H9 (cell line): ENCODE data around the gene GRAMD1B. TPM values are rescaled to one million over a fixed set of nuclear protein-coding genes. Genes with fewer than 3 reads are reported as not detected.

Experiments
- DNase-seq: peaks from one replicate; pipeline ENCODE4 v3.0.0-alpha.2; 2017
- H2AFZ ChIP-seq: one replicate; pipeline ENCODE4 v1.6.1; 2013; ENCODE audit warnings: mild to moderate bottlenecking, low read length, control low read depth, moderate library complexity
- H2AK5ac ChIP-seq: 2 replicates; pipeline ENCODE4 v1.6.1; 2013; ENCODE audit warnings: low read length, control low read depth, mixed read lengths; ENCODE audit not compliant: insufficient read length
- H2BK120ac ChIP-seq: one replicate; pipeline ENCODE4 v1.6.1; 2013; ENCODE audit warnings: low read depth, mild to moderate bottlenecking, low read length, control low read depth, inconsistent platforms; ENCODE audit not compliant: poor library complexity, severe bottlenecking
- H2BK12ac ChIP-seq: 2 replicates; pipeline ENCODE4 v1.6.1; 2013; ENCODE audit warnings: low read length, control low read depth, mixed read lengths, low read depth; ENCODE audit not compliant: insufficient read length
- H2BK15ac ChIP-seq: 2 replicates; pipeline ENCODE4 v1.6.1; 2013; ENCODE audit warnings: low read depth, low read length, control low read depth
- H2BK20ac ChIP-seq: one replicate; pipeline ENCODE4 v1.6.1; 2013; ENCODE audit warnings: low read depth, mild to moderate bottlenecking, low read length, control low read depth, inconsistent platforms; ENCODE audit not compliant: poor library complexity, severe bottlenecking
- H2BK5ac ChIP-seq: 2 replicates; pipeline ENCODE4 v1.6.1; 2013; ENCODE audit warnings: low read length, control low read depth, mixed read lengths; ENCODE audit not compliant: insufficient read length
- H3K14ac ChIP-seq: 2 replicates; pipeline ENCODE4 v1.6.1; 2013; ENCODE audit warnings: low read length, control low read depth; ENCODE audit not compliant: insufficient read depth
- H3K18ac ChIP-seq: 2 replicates; pipeline ENCODE4 v1.6.1; 2013; ENCODE audit warnings: low read depth, mild to moderate bottlenecking, mixed read lengths, low read length, control low read depth; ENCODE audit not compliant: insufficient read length
- H3K23ac ChIP-seq: 2 replicates; pipeline ENCODE4 v1.6.1; 2013; ENCODE audit warnings: low read length, control low read depth, mixed read lengths, low read depth; ENCODE audit not compliant: insufficient read length
- H3K23me2 ChIP-seq: 2 replicates; pipeline ENCODE4 v1.6.1; 2013; ENCODE audit warnings: low read depth, mild to moderate bottlenecking, mixed read lengths, low read length, control low read depth; ENCODE audit not compliant: insufficient read length, poor library complexity, severe bottlenecking
- H3K27ac ChIP-seq: 2 replicates; pipeline ENCODE4 v1.5.1; 2013; ENCODE audit warnings: low read length, control low read depth, mixed read lengths, low read depth; ENCODE audit not compliant: insufficient read length
- H3K27me3 ChIP-seq: 2 replicates; pipeline ENCODE4 v1.6.1; 2013; ENCODE audit warnings: low read length, control low read depth, inconsistent platforms; ENCODE audit not compliant: insufficient read depth
- H3K4ac ChIP-seq: 2 replicates; pipeline ENCODE4 v1.6.1; 2013; ENCODE audit warnings: low read depth, mild to moderate bottlenecking, control low read depth, inconsistent platforms, low read length, moderate library complexity
- H3K4me1 ChIP-seq: 2 replicates; pipeline ENCODE4 v1.6.1; 2013; ENCODE audit warnings: low read length, control low read depth, inconsistent platforms; ENCODE audit not compliant: insufficient read depth
- H3K4me2 ChIP-seq: 2 replicates; pipeline ENCODE4 v1.6.1; 2013; ENCODE audit warnings: low read length, control low read depth, mixed read lengths; ENCODE audit not compliant: insufficient read length, insufficient read depth
- H3K56ac ChIP-seq: 2 replicates; pipeline ENCODE4 v1.6.1; 2013; ENCODE audit warnings: low read depth, mild to moderate bottlenecking, mixed read lengths, low read length, control low read depth; ENCODE audit not compliant: insufficient read length
- H3K79me1 ChIP-seq: 2 replicates; pipeline ENCODE4 v1.6.1; 2013; ENCODE audit warnings: low read depth, mild to moderate bottlenecking, moderate library complexity, low read length, control low read depth, inconsistent platforms; ENCODE audit not compliant: insufficient read depth, poor library complexity, severe bottlenecking
- H3K79me2 ChIP-seq: 2 replicates; pipeline ENCODE4 v1.6.1; 2013; ENCODE audit warnings: low read length, control low read depth, inconsistent platforms; ENCODE audit not compliant: insufficient read depth
- H3K9ac ChIP-seq: 2 replicates; pipeline ENCODE4 v1.6.1; 2013; ENCODE audit warnings: low read length, control low read depth, mixed read lengths; ENCODE audit not compliant: insufficient read length; ENCODE audit errors: extremely low read depth
- H3K9me3 ChIP-seq: one replicate; pipeline ENCODE4 v1.6.1; 2013; ENCODE audit warnings: low read depth, low read length, inconsistent platforms; ENCODE audit not compliant: control insufficient read depth
- H3T11ph ChIP-seq: one replicate; pipeline ENCODE4 v1.6.1; 2013; ENCODE audit warnings: mild to moderate bottlenecking, low read length, control low read depth, inconsistent platforms
- H4K20me1 ChIP-seq: one replicate; pipeline ENCODE4 v1.6.1; 2013; ENCODE audit not compliant: control insufficient read depth, insufficient read length, insufficient read depth
- H4K5ac ChIP-seq: 2 replicates; pipeline ENCODE4 v1.6.1; 2013; ENCODE audit warnings: low read depth, mild to moderate bottlenecking, mixed read lengths, low read length, control low read depth; ENCODE audit not compliant: insufficient read length
- H4K8ac ChIP-seq: replicated peaks from 2 replicates; pipeline ENCODE4 v1.6.1; 2013; ENCODE audit warnings: low read length, control low read depth, mixed read lengths, low read depth; ENCODE audit not compliant: insufficient read length
- H4K91ac ChIP-seq: 2 replicates; pipeline ENCODE4 v1.6.1; 2013; ENCODE audit warnings: low read depth, mild to moderate bottlenecking, moderate library complexity, mixed read lengths, low read length, control low read depth; ENCODE audit not compliant: insufficient read length
- H3K27ac Mint-ChIP-seq, 3 experiments: 2 replicates in 2 of 3; 3 replicates in 1 of 3; pipeline ENCODE4 v1.8.0; 2020 to 2021; ENCODE audit warnings: mixed read lengths in 3 of 3, mild to moderate bottlenecking in 1 of 3, moderate library complexity in 1 of 3
- H3K27me3 Mint-ChIP-seq: 2 replicates; pipeline ENCODE4 v1.8.0; 2021; ENCODE audit warnings: low read depth, mild to moderate bottlenecking, moderate library complexity, mixed read lengths
- H3K36me3 Mint-ChIP-seq, 3 experiments: 2 replicates in 2 of 3; 3 replicates in 1 of 3; pipeline ENCODE4 v1.8.0; 2020 to 2021; ENCODE audit warnings: low read depth in 3 of 3, mixed read lengths in 3 of 3; ENCODE audit not compliant: insufficient read depth in 1 of 3
- H3K4me1 Mint-ChIP-seq, 2 experiments: 2 replicates each; pipeline ENCODE4 v1.8.0; 2020; ENCODE audit warnings: mixed read lengths in 2 of 2
- H3K4me3 Mint-ChIP-seq, 2 experiments: 2 replicates in 1 of 2; 3 replicates in 1 of 2; pipeline ENCODE4 v1.8.0; 2020 to 2021; ENCODE audit warnings: mild to moderate bottlenecking in 2 of 2, mixed read lengths in 2 of 2, moderate library complexity in 1 of 2
- H3K9me3 Mint-ChIP-seq, 2 experiments: 2 replicates in 1 of 2; 3 replicates in 1 of 2; pipeline ENCODE4 v1.8.0; 2020; ENCODE audit warnings: mild to moderate bottlenecking in 2 of 2, mixed read lengths in 2 of 2, moderate library complexity in 1 of 2
- CTCF ChIP-seq: fragments of 200-600 bp; sonication (generic); conservative IDR thresholded peaks from 3 replicates; pipeline ENCODE4 v1.8.0; 2021; ENCODE audit warnings: antibody characterized with exemption, mild to moderate bottlenecking
- WGBS: extraction: QIAGEN DNeasy Blood & Tissue Kit; methylation state at CpG from one replicate; pipeline ENCODE4 v1.1.7; 2013; ENCODE audit warnings: missing lambda C conversion rate, low lambda C conversion rate, mixed read lengths; ENCODE audit not compliant: insufficient read length; ENCODE audit errors: extremely low coverage; 5-methylcytosine and 5-hydroxymethylcytosine counted together
- total RNA-seq: library from RNA; stranded (reverse); gene quantifications from 2 replicates; pipeline ENCODE4 v1.2.1, GENCODE V29; 2021

Gene GRAMD1B
- total RNA-seq, 1 experiment from 2014 or later, result 25.9 TPM

GRCh38 chr11:123457187-123457770, 27.2 kb downstream of the GRAMD1B start:
- no peak overlapping the region for H3K4me3 Mint-ChIP-seq
- Histone ChIP-seq H3K27ac (no peak overlapping the region), H3K9ac (no peak overlapping the region), H2BK12ac (no peak overlapping the region), H2AFZ (no peak overlapping the region), H4K20me1 (no peaks in the 10 kb centered on the region), H2BK15ac (no peak overlapping the region), H3K79me2 (no peaks in the 10 kb centered on the region), H3K4ac (no peak overlapping the region), H3K56ac (no peak overlapping the region), H3K4me2 (no peak overlapping the region), H2BK5ac (no peak overlapping the region), H4K5ac (no peak overlapping the region), H3K23ac (no peak overlapping the region), H3K14ac (no peak overlapping the region), H3K23me2 (no peaks in the 10 kb centered on the region), H3K27me3 (no peaks in the 10 kb centered on the region), H4K8ac (no peak overlapping the region), H4K91ac (no peak overlapping the region), H2AK5ac (no peak overlapping the region), H3K9me3 (no peaks in the 10 kb centered on the region), H3K4me1 (no peaks in the 10 kb centered on the region), H2BK120ac (no peak overlapping the region), H3K18ac (no peak overlapping the region), H3T11ph (no peak overlapping the region), H3K79me1 (no peaks in the 10 kb centered on the region), H2BK20ac (no peak overlapping the region)
- peaks cover 11 to 13% of the 10 kb centered on the region in 2 experiments for H3K4me1 Mint-ChIP-seq
- H3K27ac Mint-ChIP-seq, result no peak overlapping the region
- H3K9me3 Mint-ChIP-seq, result no peaks in the 10 kb centered on the region
- H3K27me3 Mint-ChIP-seq, result no peaks in the 10 kb centered on the region
- peaks cover 3 to 12% (median 12%) of the 10 kb centered on the region in 3 experiments; a peak in 6 of 7 replicates for H3K36me3 Mint-ChIP-seq
- DNase-seq, result no peak
- WGBS, result no CpG with 5 or more reads among the region's 8 CpGs
- TF ChIP-seq CTCF, result no peak
